Endothelial cell of umbilical vein (primary cell): ENCODE results near the gene RMDN3. TPM values are rescaled to one million over a fixed set of nuclear protein-coding genes. Genes with fewer than 3 reads are reported as not detected.

ENCODE experiments used
- BruUV-seq: library from RNA; stranded (reverse); fragments of 400-500 nt; replicated peaks from 2 replicates; lab custom pipeline; 2021; lab: Mats Ljungman, UMichigan
- CTCF ChIA-PET: fragments of 300-600, 350-600 bp; sonication (Branson Sonifier 250); formaldehyde crosslinking; loops from one replicate; lab custom pipeline; 2021; ENCODE audit warnings: antibody characterized with exemption, inconsistent platforms; lab: Charles Lee
- POLR2A ChIA-PET: fragments of 300-600, 350-600 bp; sonication (Branson Sonifier 250); formaldehyde crosslinking; loops from one replicate; lab custom pipeline; 2021; ENCODE audit warnings: antibody characterized with exemption, inconsistent platforms; lab: Charles Lee
- DNase-seq: peaks from one replicate; pipeline ENCODE4 v3.0.0-alpha.2; 2011; ENCODE audit warnings: low read depth, low spot score
- FAIRE-seq: peaks from 2 replicates; lab custom pipeline; 2011; peaks lifted over from hg19 to GRCh38; lab: Jason Lieb, UNC
- H2AFZ ChIP-seq: 2 replicates; pipeline ENCODE4 v1.6.0; 2012; ENCODE audit warnings: low read depth, low read length, control low read depth, inconsistent platforms
- H3K27ac ChIP-seq: 2 replicates; pipeline ENCODE4 v1.5.1; 2011; ENCODE audit warnings: low read depth, mild to moderate bottlenecking, control low read depth, low read length, moderate library complexity; ENCODE audit not compliant: insufficient read depth
- H3K27me3 ChIP-seq, 2 experiments: 2 replicates each; pipeline versions ENCODE4 v1.6.0 to v1.6.1; 2011; ENCODE audit warnings: low read length in 2 of 2, mixed read lengths in 1 of 2; ENCODE audit not compliant: control insufficient read depth in 2 of 2, insufficient read depth in 2 of 2
- H3K36me3 ChIP-seq, 2 experiments: 2 replicates in 1 of 2; 3 replicates in 1 of 2; pipeline ENCODE4 v1.5.1; 2011; ENCODE audit warnings: low read length in 2 of 2, mild to moderate bottlenecking in 1 of 2, moderate library complexity in 1 of 2; ENCODE audit not compliant: control insufficient read depth in 2 of 2, insufficient read depth in 2 of 2; ENCODE audit errors: extremely low read depth in 1 of 2
- H3K4me1 ChIP-seq: 3 replicates; pipeline ENCODE4 v1.5.1; 2011; ENCODE audit warnings: mild to moderate bottlenecking, low read length; ENCODE audit not compliant: control insufficient read depth, insufficient read depth; ENCODE audit errors: extremely low read depth
- H3K4me2 ChIP-seq: 2 replicates; pipeline ENCODE4 v1.6.1; 2011; ENCODE audit warnings: low read length, control low read depth, mixed read lengths; ENCODE audit not compliant: insufficient read depth
- H3K4me3 ChIP-seq, 3 experiments: fragments of 200-600 bp in 1 of 3; sonication (generic), shearing (Covaris generic) in 1 of 3; replicated peaks in 1 of 3; 2 replicates each; pipeline ENCODE4 v1.5.1; 2011 to 2016; ENCODE audit warnings: control low read depth in 3 of 3, low read length in 3 of 3, mild to moderate bottlenecking in 2 of 3, inconsistent platforms in 1 of 3, low read depth in 1 of 3, moderate library complexity in 1 of 3; ENCODE audit not compliant: insufficient read depth in 1 of 3
- H3K79me2 ChIP-seq: 2 replicates; pipeline ENCODE4 v1.6.0; 2012; ENCODE audit warnings: low read length, inconsistent platforms; ENCODE audit not compliant: control insufficient read depth, insufficient read depth
- H3K9ac ChIP-seq: replicated peaks from 2 replicates; pipeline ENCODE3; 2011; ENCODE audit warnings: low read length, control low read depth; ENCODE audit not compliant: insufficient read depth; ENCODE audit errors: extremely low read depth
- H3K9me1 ChIP-seq: replicated peaks from 3 replicates; pipeline ENCODE4 v1.6.0; 2011; ENCODE audit warnings: mild to moderate bottlenecking, low read length; ENCODE audit not compliant: control insufficient read depth, insufficient read depth; ENCODE audit errors: extremely low read depth
- H3K9me3 ChIP-seq: replicated peaks from 2 replicates; pipeline ENCODE4 v1.5.1; 2012; ENCODE audit warnings: low read length, inconsistent platforms; ENCODE audit not compliant: control insufficient read depth, insufficient read depth
- H4K20me1 ChIP-seq: replicated peaks from 2 replicates; pipeline ENCODE3; 2011; ENCODE audit warnings: mild to moderate bottlenecking, low read length; ENCODE audit not compliant: control insufficient read depth, insufficient read depth; ENCODE audit errors: extremely low read depth
- CTCF ChIP-seq, 2 donors: IDR thresholded peaks; 1 replicate in 1 of 2; 2 replicates in 1 of 2; pipeline ENCODE4 v1.5.1; 2011; ENCODE audit warnings: low read length in 2 of 2, mild to moderate bottlenecking in 2 of 2, moderate library complexity in 2 of 2, control low read depth in 1 of 2, inconsistent platforms in 1 of 2, low read depth in 1 of 2; ENCODE audit not compliant: insufficient read depth in 1 of 2; ENCODE audit errors: extremely low read depth in 1 of 2
- EZH2 ChIP-seq: IDR thresholded peaks from 2 replicates; pipeline ENCODE4 v1.6.1; 2012; ENCODE audit warnings: borderline replicate concordance, low read depth, mild to moderate bottlenecking, moderate library complexity, low read length, inconsistent platforms; ENCODE audit not compliant: severe bottlenecking
- FOS ChIP-seq: IDR thresholded peaks from 2 replicates; pipeline ENCODE4 v1.6.1; 2011; ENCODE audit warnings: mild to moderate bottlenecking, low read length, moderate library complexity, borderline replicate concordance; ENCODE audit not compliant: insufficient read depth
- GATA2 ChIP-seq: IDR thresholded peaks from 2 replicates; pipeline ENCODE4 v1.7.0; 2011; ENCODE audit warnings: low read depth, mild to moderate bottlenecking, moderate library complexity, mixed read lengths, low read length; ENCODE audit not compliant: insufficient read length, insufficient read depth
- JUN ChIP-seq: IDR thresholded peaks from 2 replicates; pipeline ENCODE4 v1.6.1; 2011; ENCODE audit warnings: borderline replicate concordance, low read depth; ENCODE audit not compliant: insufficient read length, insufficient read depth
- MAX ChIP-seq: IDR thresholded peaks from 2 replicates; pipeline ENCODE4 v1.6.1; 2011; ENCODE audit not compliant: insufficient read depth, insufficient read length
- MYC ChIP-seq: IDR thresholded peaks from one replicate; pipeline ENCODE4 v1.6.1; 2011; ENCODE audit warnings: mild to moderate bottlenecking, low read depth, low read length
- POLR2A ChIP-seq: IDR thresholded peaks from 2 replicates; pipeline ENCODE4 v1.6.1; 2012; ENCODE audit warnings: low read depth, mild to moderate bottlenecking, control low read depth, low read length
- POLR2AphosphoS5 ChIP-seq: IDR thresholded peaks from 2 replicates; pipeline ENCODE4 v1.6.1; 2012; ENCODE audit warnings: low read depth, mild to moderate bottlenecking, control low read depth, low read length, moderate library complexity; ENCODE audit not compliant: insufficient read depth
- dilution Hi-C: fragments of 300-500 bp; cut with MboI; formaldehyde crosslinking; loops from one replicate; pipeline ENCODE4 v1.15.0; 2019; ENCODE audit warnings: low sequenced_read_pairs; ENCODE audit not compliant: extremely low pct_ligation_motif_present
- intact Hi-C: fragments of 100-400 bp; cut with micrococcal nuclease; formaldehyde crosslinking; loops from one replicate; pipeline ENCODE4 v1.10.0; 2022
- polyA plus RNA-seq, 4 experiments: library from polyadenylated mRNA; depleted of rRNA in 3 of 4; stranded (reverse) in 3 of 4; unstranded in 1 of 4; fragments of >200 nt; gene quantifications; 2 replicates each; pipeline versions ENCODE4 v1.2.1 to v1.2.3, GENCODE V29; 2011 to 2012; ENCODE audit warnings: missing spikeins in 1 of 4
- total RNA-seq: library from RNA; stranded (reverse); gene quantifications from 2 replicates; pipeline ENCODE4 v1.2.3, GENCODE V29; 2021

Gene RMDN3
- total and polyA plus RNA-seq, 2 donors (not counting 3 experiments of a cell fraction or from before 2014, with no cell fraction given), result 20.1 to 37.2 TPM

- H3K27me3 ChIP-seq, result no peaks in the 10 kb centered on the region
- no peak overlapping the region for H3K4me3 ChIP-seq
- dilution Hi-C loops, result no loop called here
- H3K9me1 ChIP-seq, result no peaks in the 10 kb centered on the region
- no peak for FAIRE-seq
- H3K79me2 ChIP-seq, result no peaks in the 10 kb centered on the region
- no peak for DNase-seq
- H3K36me3 ChIP-seq, result peaks cover 0 to 3% of the 10 kb centered on the region in 2 experiments
- H4K20me1 ChIP-seq, result no peaks in the 10 kb centered on the region
- POLR2A ChIA-PET, result no interaction called here
- CTCF ChIA-PET, result interaction anchor here (0.6 to 1.7 kb wide), 4 partner anchors 10 to 54 kb away, joined by 3 to 4 read pairs (median 3); no protein-coding TSS in a partner anchor
- no peaks in the 10 kb centered on the region for H3K9me3 ChIP-seq
- no peak overlapping the region for H3K9ac ChIP-seq
- no peak overlapping the region for H2AFZ ChIP-seq
- peaks cover 7% of the 10 kb centered on the region for H3K4me1 ChIP-seq
- H3K27ac ChIP-seq, result no peak overlapping the region
- no TSS peak for BruUV-seq
- intact Hi-C loops, result no loop called here
- TF ChIP-seq POLR2AphosphoS5 (no peak), MAX (no peak), JUN (no peak), GATA2 (no peak), EZH2 (no peak), MYC (no peak), POLR2A (no peak), CTCF (IDR thresholded peaks at IDR 0.05; ENCODE audit: extremely low read depth in 1 of 2, insufficient read depth in 1 of 2, low read depth in 1 of 2, low read length in 2 of 2) (no peak), FOS (no peak)
- H3K4me2 ChIP-seq, result no peak overlapping the region
These were observed 31.1 kb downstream of the RMDN3 start for GRCh38 chr15:40723919-40724318.
